T-helper 1 cell treated with Interleukin-12 subunit alpha and Interleukin-12 subunit beta and Interleukin-4 antibody, amounts not matched to agents 30 ng/mL and 1 ng/mL, for 36 hours (primary cell): Measurements from ENCODE around the gene DCPS. TPM values are rescaled to one million over a fixed set of nuclear protein-coding genes. Genes with fewer than 3 reads are reported as not detected.
"Not testable (repeated sequence)": the region's sequence is repeated elsewhere in the genome, so short reads cannot be mapped to it uniquely, and the experiment has no call there.

ENCODE experiments used
- intact Hi-C: fragments of 100-400 bp; cut with micrococcal nuclease; formaldehyde crosslinking; loops from one replicate; pipeline ENCODE4 v1.15.1; 2024
- total RNA-seq: library from RNA; stranded (reverse); gene quantifications from 2 replicates; pipeline ENCODE4 v1.2.3, GENCODE V29; 2022

Gene DCPS
- total RNA-seq, 1 donor from 2014 or later: 38.0 TPM

DNA sequence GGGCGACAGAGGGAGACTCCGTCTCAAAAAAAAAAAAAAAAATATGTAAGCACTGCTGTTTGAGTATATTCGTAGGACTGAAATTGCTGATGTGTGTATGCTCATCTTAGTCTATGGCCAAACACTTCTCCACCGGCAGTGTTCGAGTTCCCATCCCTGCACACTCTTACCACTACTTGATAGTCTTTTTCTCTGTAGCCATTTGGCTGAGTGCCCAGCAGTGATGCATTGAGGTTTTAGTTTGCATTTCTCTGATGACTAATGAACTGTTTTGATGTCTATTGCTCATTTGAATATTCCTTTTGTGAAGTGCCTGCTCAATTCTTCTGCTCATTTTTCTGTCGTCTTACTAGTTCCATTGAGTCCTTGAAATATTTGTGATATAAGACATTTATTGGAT, 19.0 kb upstream of the DCPS start:
- intact Hi-C loops: loop anchor here (5.0 kb wide), 3 partner anchors 223 to 398 kb away; partner anchors contain the start of genes CDON, DDX25, HYLS1 and PUS3

GRCh38 chr11:126288237-126288636, 15.6 kb upstream of the DCPS start:
- intact Hi-C loops: no loop called here

DNA sequence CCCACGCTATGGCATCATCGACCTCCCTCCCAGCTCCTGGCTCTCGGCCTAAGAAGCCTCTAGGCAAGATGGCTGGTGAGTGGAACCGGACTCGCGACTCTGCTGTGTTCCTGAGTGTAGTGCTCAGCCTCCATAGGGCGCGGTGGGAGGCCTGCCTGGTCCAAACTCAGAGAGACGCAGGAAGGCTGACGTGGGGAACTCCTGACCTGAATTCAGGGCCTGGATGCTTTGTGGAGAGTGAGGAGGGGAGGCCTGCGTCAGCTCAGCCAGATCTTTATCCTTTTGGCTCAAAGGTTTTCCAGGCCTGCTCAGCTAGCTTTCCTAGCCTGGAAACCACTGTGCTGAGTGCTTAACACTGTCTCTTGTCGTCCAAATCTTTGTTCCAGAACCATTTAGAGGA, 13.0 kb upstream of the DCPS start:
- intact Hi-C loops: no loop called here

DNA sequence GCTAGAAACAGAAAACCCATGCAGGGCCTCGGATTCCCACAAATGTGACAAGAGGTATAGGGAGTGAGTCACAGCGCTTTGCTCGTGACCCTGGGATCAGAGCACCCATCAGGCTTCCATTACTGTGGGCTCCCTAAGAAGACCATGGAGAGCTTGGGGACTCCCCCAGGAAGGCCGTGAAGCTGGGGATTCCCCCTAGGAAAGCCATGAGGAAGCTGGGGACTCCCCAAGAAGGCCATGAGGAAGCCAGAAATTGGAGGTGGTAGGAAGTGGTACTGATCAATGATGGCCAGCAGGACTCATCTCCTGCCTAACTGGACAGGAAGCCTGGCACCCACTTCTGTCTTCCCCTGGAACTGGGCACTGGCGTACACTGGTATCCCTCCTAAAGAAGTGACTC, 10.1 kb upstream of the DCPS start:
- intact Hi-C loops: no loop called here

- intact Hi-C loops: no loop called here
Observed at GRCh38 chr11:126297004-126297403, 6.9 kb upstream of the DCPS start.

DNA sequence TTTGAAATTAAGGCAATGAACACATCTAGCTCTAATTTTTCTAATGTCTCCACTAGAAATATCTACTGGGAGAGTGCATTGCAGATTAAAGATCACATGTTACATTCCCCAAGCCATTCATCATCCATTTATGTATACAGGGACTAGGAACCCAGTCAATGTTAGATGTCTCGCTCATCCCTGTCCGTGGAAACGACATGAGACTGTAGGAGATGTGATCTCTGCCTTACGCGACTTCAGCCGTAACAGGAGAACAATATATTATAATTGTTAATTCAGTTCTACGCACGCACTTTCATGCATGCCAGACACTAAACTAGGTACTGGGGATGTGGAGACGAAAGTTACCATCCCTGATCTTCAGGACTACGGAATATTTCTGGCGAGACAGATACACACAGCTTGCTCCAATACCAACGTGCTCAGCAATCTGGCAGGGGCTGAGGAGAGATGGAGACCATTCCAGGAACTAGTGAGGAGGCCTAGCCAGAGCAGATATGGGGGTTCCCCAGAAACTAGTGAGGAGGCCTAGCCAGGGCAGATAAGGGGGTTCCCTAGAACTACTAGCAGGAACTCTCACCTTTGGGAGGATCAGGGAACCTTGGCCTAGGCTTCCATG, 706 bp downstream of the DCPS start:
- intact Hi-C loops: loop anchor here (1.0 to 5.0 kb wide), 9 partner anchors 13 to 712 kb away; partner anchors contain the start of genes DDX25, FAM118B, FOXRED1 and PUS3

DNA sequence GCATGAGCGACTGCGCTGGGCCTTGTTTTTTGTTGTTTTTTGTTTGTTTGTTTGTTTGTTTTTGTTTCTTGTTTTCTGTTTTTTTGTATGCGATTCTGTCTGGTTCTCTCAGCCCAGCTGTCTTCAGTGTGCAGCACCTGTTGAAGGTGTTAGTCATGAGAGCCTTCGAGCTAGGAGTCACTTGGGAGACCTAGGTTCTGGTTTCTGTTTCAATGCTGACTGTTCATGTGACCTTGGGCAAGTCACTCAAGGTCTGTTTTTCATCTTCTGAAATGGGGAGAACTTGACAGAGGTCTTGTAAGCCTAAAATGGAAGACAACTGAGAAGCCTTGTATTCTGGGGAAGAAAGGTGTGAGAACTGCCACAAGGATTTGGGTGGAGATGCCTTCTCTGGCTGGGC, 1.8 kb downstream of the DCPS start:
- intact Hi-C loops: no loop called here

- intact Hi-C loops: no loop called here
Observed at GRCh38 chr11:126307706-126308105, 3.8 kb downstream of the DCPS start.

GRCh38 chr11:126308271-126308671, 4.4 kb downstream of the DCPS start:
- intact Hi-C loops: no loop called here

DNA sequence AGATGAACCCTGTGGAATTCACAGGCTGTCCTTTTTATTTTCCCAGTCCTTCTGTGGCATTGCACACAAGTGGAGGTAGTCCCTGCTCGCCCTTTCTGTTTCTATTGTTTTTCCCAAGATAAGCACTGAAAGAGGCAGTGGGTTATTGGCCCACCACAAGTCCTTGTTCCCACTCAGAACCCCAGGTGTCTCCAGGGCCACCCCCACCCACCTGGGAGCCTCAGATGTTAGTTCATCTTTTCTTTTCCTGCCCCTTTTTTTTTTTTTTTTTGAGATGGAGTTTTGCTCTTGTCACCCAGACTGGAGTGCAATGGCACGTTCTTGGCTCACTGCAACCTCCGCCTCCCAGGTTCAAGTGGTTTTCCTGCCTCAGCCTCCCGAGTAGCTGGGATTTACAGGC, 4.9 kb downstream of the DCPS start:
- intact Hi-C loops: not testable (repeated sequence)

DNA sequence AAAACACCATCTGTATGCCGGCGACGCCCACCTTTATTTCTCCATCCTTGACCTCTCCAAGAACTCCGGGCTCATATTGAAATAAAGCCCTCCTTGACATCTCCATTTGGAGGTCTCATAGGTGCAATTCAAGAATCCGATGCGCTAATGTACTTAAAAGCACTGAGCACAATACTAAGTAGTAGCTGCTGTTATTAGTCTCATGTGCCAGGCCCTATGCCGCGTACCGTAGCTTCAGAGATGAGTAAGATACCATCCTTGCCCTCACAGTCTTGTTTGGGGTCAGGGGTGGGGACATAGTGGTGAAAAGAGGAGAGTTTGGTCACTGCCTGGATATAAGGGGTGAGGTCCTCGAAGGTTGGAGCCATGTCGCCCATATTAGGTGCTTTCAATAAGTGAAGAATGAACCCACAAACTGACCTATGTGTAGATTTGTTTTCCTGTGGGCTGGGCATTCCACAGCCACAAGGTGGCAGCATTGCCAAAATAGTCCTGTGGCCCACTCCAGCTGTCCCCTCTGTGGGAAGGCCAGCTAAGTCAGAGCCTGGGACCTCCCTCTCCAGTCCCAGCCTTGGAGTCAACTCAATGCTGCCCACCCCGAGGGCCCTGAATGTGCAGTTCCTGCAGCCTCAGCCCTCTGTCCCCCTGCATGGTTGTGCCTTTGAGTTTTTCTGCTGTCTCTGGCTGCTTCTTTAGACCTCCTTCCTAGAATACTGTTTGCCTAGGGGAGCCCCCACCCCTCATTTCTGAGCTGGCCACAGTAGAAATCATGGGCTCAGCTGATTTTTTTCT, 6.5 kb downstream of the DCPS start:
- intact Hi-C loops: loop anchor here (1.0 to 10.0 kb wide), 4 partner anchors 106 to 1034 kb away; no protein-coding TSS in a partner anchor

DNA sequence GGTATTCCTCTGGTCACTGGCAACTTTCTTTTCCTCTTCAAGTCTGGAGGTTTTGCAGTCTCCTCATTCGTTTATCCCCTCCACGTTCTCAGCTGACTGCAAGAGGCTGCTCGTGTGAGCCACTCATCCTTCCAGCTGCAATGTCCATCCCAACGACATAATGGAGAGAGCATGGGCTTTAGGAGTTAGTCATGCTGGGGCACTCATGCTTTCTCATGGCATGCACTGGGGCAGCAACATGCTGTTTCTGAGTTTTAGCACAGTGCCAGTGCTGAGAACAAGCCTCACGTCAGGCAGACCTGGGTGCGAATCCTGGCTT, 7.1 kb downstream of the DCPS start:
- intact Hi-C loops: loop anchor here (1.0 to 10.0 kb wide), 4 partner anchors 105 to 1034 kb away; no protein-coding TSS in a partner anchor

GRCh38 chr11:126311401-126312291, 7.8 kb downstream of the DCPS start:
- intact Hi-C loops: loop anchor here (10.0 kb wide), 1 partner anchor 1033 kb away; no protein-coding TSS in a partner anchor

DNA sequence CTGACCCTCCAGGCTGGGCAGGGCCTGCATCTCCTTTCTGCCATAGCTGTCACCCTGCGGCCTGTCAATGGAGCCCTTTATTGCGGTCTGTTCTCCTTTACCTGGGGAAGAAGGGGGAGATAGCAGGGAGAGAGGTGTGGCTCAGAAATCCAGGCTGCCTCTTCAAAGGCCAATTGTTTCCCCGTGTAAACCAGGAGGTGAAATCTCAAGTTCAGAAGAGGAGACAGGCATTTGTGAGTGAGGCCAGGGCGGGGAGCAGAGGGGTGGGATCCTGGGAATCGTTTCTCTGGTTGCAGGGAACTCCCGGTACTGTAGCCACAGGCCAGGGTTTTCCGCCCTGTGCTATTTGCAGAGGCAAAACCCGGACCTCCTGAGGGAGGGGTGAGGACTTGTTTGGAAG, 9.1 kb downstream of the DCPS start:
- intact Hi-C loops: loop anchor here (10.0 kb wide), 1 partner anchor 1032 kb away; no protein-coding TSS in a partner anchor

- intact Hi-C loops: loop anchor here (10.0 kb wide), 1 partner anchor 1031 kb away; no protein-coding TSS in a partner anchor
Observed at GRCh38 chr11:126313826-126314225, 10.0 kb downstream of the DCPS start.

GRCh38 chr11:126317432-126317755, 13.5 kb downstream of the DCPS start:
- intact Hi-C loops: loop anchor here (1.0 to 10.0 kb wide), 2 partner anchors 13 to 1027 kb away; partner anchors contain the start of gene DCPS

DNA sequence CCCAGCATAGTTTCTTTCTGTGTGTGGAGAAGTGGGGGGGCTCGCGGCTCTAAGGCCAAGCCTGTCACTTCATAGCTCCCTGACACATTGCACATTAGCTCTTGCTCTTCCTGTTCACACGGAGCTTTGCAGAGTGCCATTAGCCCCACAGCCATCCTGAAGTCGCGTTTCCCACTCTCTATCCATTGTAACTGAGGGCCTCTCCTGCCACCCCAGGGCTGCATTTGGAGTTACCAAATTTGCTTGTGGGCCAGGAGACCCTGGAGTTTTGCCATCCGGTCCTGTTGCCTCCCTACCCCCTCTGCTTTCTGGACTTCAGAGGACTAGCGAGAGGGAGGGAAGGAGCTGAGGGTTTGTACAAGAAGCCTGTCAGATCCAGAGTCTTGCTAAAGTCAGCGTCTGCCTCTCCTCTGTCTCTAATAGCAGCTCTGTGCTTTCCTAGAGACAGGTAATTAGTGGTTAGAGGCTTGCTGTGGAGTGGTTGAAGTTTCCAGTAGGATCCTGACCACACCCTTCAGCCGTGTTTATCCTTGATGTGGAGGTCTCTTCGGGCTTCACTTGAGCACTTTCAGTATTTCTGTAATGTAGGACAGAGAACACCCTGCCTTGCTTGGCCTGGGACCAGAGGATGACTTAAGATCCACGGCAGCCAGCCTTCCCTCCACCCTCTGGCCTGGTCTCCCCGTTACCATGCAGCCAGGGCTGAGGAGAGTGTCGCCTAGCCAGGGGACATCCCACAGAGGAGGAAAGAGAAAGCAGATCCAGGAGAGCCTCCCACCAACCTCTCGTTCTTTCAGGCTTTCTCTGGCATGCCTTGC, 14.1 kb downstream of the DCPS start:
- intact Hi-C loops: loop anchor here (1.0 to 10.0 kb wide), 3 partner anchors 14 to 1027 kb away; partner anchors contain the start of genes DCPS and ST3GAL4

- intact Hi-C loops: loop anchor here (1.0 to 10.0 kb wide), 2 partner anchors 37 to 1026 kb away; partner anchors contain the start of gene ST3GAL4
Observed at GRCh38 chr11:126318574-126319373, 14.9 kb downstream of the DCPS start.

DNA sequence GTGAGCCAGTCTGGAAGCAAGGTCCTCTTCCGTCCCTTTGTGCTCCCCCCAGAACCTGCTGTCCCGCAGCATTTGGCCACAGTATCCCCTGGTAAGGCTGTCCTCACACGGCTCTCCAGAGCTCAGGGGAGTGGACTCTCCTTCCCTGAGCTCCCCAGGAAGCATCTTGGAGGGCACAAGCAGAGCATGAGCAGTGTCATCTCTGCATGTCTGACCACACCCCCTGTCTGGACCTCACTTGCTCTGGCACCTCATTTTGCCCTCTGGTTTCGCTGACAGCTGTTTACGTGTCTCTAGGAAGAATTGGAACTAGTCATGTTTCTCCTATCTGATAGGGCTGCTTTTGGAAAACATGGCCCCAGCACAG, 15.5 kb downstream of the DCPS start:
- intact Hi-C loops: loop anchor here (10.0 kb wide), 1 partner anchor 1025 kb away; no protein-coding TSS in a partner anchor

DNA sequence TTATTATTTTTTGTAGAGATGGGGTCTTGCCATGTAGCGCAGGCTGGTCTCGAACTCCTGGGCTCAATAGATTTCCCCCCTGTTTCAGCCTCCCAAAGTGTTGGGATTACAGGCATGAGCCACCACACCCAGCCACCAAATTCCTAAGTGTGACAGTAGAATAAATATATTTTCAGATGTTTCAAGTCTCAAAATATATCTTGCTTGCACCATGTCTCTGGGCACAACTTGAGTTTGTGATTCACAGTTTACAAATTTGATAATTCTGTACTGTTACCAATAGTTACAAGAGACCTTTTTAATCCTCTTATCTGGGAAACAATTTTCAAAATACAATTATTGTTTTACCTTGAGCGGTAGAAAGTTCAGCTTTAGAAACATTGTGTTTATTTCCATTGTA, 19.1 kb downstream of the DCPS start:
- intact Hi-C loops: no loop called here
